Nephron (organoid): Measurements from ENCODE around the gene ANKRD9.

ENCODE experiments used
- H3K27ac Mint-ChIP-seq, 3 experiments: 2 replicates each; pipeline ENCODE4 v1.8.0; 2020; ENCODE audit warnings: mixed read lengths in 3 of 3, mild to moderate bottlenecking in 2 of 3, moderate library complexity in 1 of 3
- H3K27me3 Mint-ChIP-seq: 2 replicates; pipeline ENCODE4 v1.8.0; 2021; ENCODE audit warnings: low read depth, mild to moderate bottlenecking, moderate library complexity, mixed read lengths
- H3K36me3 Mint-ChIP-seq: 2 replicates; pipeline ENCODE4 v1.8.0; 2020; ENCODE audit warnings: low read depth, mixed read lengths
- H3K4me1 Mint-ChIP-seq: 2 replicates; pipeline ENCODE4 v1.8.0; 2020; ENCODE audit warnings: mixed read lengths
- H3K4me3 Mint-ChIP-seq, 3 experiments: 2 replicates each; pipeline ENCODE4 v1.8.0; 2020; ENCODE audit warnings: mild to moderate bottlenecking in 3 of 3, mixed read lengths in 3 of 3, moderate library complexity in 2 of 3
- H3K9me3 Mint-ChIP-seq: 2 replicates; pipeline ENCODE4 v1.8.0; 2020; ENCODE audit warnings: mixed read lengths
- TF ChIP-seq, protein P1 (sequence below), 3 experiments: fragments of 200-600 bp; sonication (generic); IDR thresholded peaks; one replicate each; pipeline ENCODE4 v1.5.0; 2021; ENCODE audit warnings: antibody characterized with exemption in 3 of 3; ENCODE audit not compliant: unreplicated experiment in 3 of 3

The ANKRD9 gene

GRCh38 chr14:102501751-102502315, 7.7 kb downstream of the ANKRD9 start:
- TF ChIP-seq, protein P1, sequence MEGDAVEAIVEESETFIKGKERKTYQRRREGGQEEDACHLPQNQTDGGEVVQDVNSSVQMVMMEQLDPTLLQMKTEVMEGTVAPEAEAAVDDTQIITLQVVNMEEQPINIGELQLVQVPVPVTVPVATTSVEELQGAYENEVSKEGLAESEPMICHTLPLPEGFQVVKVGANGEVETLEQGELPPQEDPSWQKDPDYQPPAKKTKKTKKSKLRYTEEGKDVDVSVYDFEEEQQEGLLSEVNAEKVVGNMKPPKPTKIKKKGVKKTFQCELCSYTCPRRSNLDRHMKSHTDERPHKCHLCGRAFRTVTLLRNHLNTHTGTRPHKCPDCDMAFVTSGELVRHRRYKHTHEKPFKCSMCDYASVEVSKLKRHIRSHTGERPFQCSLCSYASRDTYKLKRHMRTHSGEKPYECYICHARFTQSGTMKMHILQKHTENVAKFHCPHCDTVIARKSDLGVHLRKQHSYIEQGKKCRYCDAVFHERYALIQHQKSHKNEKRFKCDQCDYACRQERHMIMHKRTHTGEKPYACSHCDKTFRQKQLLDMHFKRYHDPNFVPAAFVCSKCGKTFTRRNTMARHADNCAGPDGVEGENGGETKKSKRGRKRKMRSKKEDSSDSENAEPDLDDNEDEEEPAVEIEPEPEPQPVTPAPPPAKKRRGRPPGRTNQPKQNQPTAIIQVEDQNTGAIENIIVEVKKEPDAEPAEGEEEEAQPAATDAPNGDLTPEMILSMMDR (IDR thresholded peaks at IDR 0.05; ENCODE audit: unreplicated experiment in 3 of 3): no peak
- Mint-ChIP-seq H3K36me3 (peaks cover 8% of the 10 kb centered on the region), H3K9me3 (no peaks in the 10 kb centered on the region), H3K27me3 (no peaks in the 10 kb centered on the region), H3K27ac (no peak overlapping the region), H3K4me1 (no peaks in the 10 kb centered on the region), H3K4me3 (no peak overlapping the region)

GRCh38 chr14:102500713-102501112, 8.9 kb downstream of the ANKRD9 start:
- Mint-ChIP-seq H3K4me3 (no peak overlapping the region), H3K4me1 (no peaks in the 10 kb centered on the region), H3K27ac (no peak overlapping the region), H3K9me3 (no peaks in the 10 kb centered on the region), H3K27me3 (no peaks in the 10 kb centered on the region), H3K36me3 (peaks cover 8% of the 10 kb centered on the region)
- TF ChIP-seq, protein P1 (IDR thresholded peaks at IDR 0.05; ENCODE audit: unreplicated experiment in 3 of 3): no peak

DNA sequence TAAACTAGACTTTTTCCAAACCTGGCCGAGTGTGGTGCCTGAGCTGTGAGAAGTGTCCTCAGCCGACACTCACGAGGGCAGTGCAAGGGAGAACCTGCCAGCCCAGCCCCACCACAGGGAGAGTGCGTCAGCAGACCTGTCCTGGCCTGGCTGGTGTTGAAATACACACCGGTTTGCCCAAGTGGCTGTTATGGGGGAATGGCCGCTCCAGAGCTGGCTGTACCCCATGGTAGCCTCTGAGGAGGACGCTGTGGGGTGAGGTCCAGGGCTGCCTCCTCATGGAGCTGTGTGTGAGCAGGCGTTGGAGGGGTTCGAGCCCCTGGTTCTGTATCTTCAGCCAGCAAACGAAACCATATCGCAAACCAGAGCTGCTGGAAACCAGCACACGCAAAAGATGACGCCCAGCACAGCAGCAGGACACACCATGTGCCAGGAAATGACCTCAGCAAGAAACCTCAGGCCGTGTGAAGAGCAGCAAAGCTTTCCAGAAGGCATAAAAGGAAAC, 9.4 kb downstream of the ANKRD9 start:
- no peak overlapping the region for H3K4me3 Mint-ChIP-seq
- H3K4me1 Mint-ChIP-seq: no peaks in the 10 kb centered on the region
- TF ChIP-seq, protein P1 (IDR thresholded peaks at IDR 0.05; ENCODE audit: unreplicated experiment in 3 of 3): no peak
- H3K9me3 Mint-ChIP-seq: no peaks in the 10 kb centered on the region
- no peaks in the 10 kb centered on the region for H3K27me3 Mint-ChIP-seq
- H3K36me3 Mint-ChIP-seq: peaks cover 8% of the 10 kb centered on the region
- no peak overlapping the region for H3K27ac Mint-ChIP-seq

- Mint-ChIP-seq H3K27ac (no peak overlapping the region), H3K27me3 (no peaks in the 10 kb centered on the region), H3K4me3 (no peak overlapping the region), H3K36me3 (peaks cover 8% of the 10 kb centered on the region), H3K9me3 (no peaks in the 10 kb centered on the region), H3K4me1 (no peaks in the 10 kb centered on the region)
- TF ChIP-seq, protein P1 (IDR thresholded peaks at IDR 0.05; ENCODE audit: unreplicated experiment in 3 of 3): no peak
Measured at GRCh38 chr14:102499401-102500157, 10.0 kb downstream of the ANKRD9 start.

DNA sequence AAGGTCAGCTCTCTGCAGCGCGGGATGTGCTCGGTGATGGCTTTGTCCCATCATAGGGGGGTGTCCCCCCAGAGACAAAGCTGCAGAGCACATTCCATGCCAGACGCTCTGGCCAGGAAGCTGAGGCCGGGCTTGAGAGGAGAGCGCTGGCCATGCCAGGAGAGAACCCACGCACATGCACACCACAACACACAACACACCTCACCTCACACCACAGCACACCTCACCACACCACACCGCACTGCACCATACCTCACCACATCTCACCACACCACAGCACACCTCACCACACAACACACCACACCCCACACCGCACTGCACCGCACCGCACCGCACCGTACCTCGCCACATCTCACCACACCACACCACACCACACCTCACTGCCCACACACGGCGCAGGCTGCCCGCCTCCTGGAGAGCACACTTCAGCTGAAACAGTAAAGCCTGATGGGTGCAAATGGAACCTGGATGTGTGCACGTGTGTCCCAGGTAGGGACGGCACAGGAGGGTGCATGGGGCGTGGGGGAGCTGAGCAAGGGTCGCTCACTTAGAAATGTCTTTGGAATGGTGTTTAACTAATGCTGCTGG, 10.8 kb downstream of the ANKRD9 start:
- TF ChIP-seq, protein P1 (IDR thresholded peaks at IDR 0.05; ENCODE audit: unreplicated experiment in 3 of 3): no peak
- Mint-ChIP-seq H3K27me3 (no peaks in the 10 kb centered on the region), H3K27ac (no peak overlapping the region), H3K9me3 (no peaks in the 10 kb centered on the region), H3K4me1 (no peaks in the 10 kb centered on the region), H3K4me3 (no peak overlapping the region), H3K36me3 (peaks cover 8% of the 10 kb centered on the region)
